ENCODE data around the gene SMURF2. TPM values are rescaled to one million over a fixed set of nuclear protein-coding genes. Genes with fewer than 3 reads are reported as not detected.

The SMURF2 gene
- total and polyA plus RNA-seq, 9 of the 15 experiments (the other 6 are each of a cell fraction or from before 2014, with no cell fraction given): 3.8 to 22.0 (median 14.8) TPM

DNA sequence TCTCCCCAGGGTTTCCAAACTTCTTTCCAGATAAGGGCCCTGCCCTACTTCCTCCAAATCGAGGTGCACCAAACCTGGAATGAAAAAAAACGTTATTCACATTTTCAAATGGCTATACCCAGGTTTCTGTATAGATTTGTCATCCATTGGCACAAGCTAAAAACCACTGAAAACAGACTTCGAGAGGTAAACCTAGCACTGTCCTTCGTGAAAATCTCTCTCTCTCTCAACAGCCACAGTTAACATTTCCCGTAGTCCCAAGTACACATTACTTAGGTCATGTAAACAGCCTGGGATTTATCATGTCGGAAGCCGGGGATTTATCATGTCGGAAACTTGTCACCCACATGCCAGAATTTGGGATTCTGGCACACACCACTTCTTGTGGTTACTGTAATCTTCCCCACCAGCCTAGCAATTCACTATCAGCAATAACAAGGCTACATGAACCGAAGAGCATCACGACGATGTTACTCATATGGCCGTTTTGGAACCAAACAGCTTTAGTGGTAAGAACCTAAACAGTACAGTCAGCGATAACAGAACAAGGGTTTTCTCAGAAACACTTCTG lies 157.3 kb downstream of the SMURF2 start:
- H3K9me1 ChIP-seq (ENCODE audit: control insufficient read depth, insufficient read depth, low read length): no peaks in the 10 kb centered on the region
- ATAC-seq (no peak), DNase-seq (ENCODE audit: extremely low read depth in 1 of 4, low spot score in 3 of 4) (peak in 1 of 4 experiments; percentile 71), FAIRE-seq (peak; percentile 70)
- ChIA-PET POLR2A (interaction anchor here (0.6 to 5.2 kb wide), 51 partner anchors 8 to 535 kb away, joined by 3 to 114 read pairs (median 4); partner anchors contain the start of genes MILR1 and POLG2), CTCF (ENCODE audit: low intra/inter-chr PET ratio) (no interaction called here)
- WGBS (ENCODE audit: insufficient coverage, low coverage, missing lambda C conversion rate): 4% methylated on average over 13 of the region's 13 CpGs
- H3K36me3 ChIP-seq (ENCODE audit: control insufficient read depth, insufficient read depth, low read length): peaks cover 74% of the 10 kb centered on the region
- H3K79me2 ChIP-seq (ENCODE audit: control insufficient read depth, insufficient read depth, low read length): peaks cover 95% of the 10 kb centered on the region
- H3K4me1 ChIP-seq (replicated peaks in 1 of 2; ENCODE audit: control insufficient read depth in 2 of 2, insufficient read depth in 2 of 2, low read length in 2 of 2): peaks cover 6 to 13% of the 10 kb centered on the region in 2 experiments; a peak in 3 of 5 replicates
- H3K27ac ChIP-seq (ENCODE audit: extremely low read depth, low read depth, low read length): peak overlapping the region; percentile 97
- intact Hi-C loops (cut with micrococcal nuclease) (loop anchor here (5.0 to 10.0 kb wide), 2 partner anchors 92 to 230 kb away; no protein-coding TSS in a partner anchor), in situ Hi-C loops (cut with MboI) (no loop called here)
- no TSS peak for BruUV-seq (replicated peaks)
- H3K4me3 ChIP-seq: peak overlapping the region; percentile 77
- no peaks in the 10 kb centered on the region for H3K27me3 ChIP-seq (ENCODE audit: control insufficient read depth in 2 of 2, insufficient read depth in 2 of 2, low read length in 2 of 2)
- no peaks in the 10 kb centered on the region for H3K9me3 ChIP-seq (replicated peaks; ENCODE audit: control insufficient read depth, insufficient read depth, low read depth, low read length)
- peaks cover 30% of the 10 kb centered on the region for H4K20me1 ChIP-seq (replicated peaks; ENCODE audit: control insufficient read depth, insufficient read depth, low read length)
- no peak overlapping the region for H2AFZ ChIP-seq (ENCODE audit: low read depth, low read length)
- peak overlapping the region; percentile 98 for H3K4me2 ChIP-seq (ENCODE audit: insufficient read depth, low read length)
- H3K9ac ChIP-seq (ENCODE audit: insufficient read depth in 1 of 2, low read depth in 2 of 2, low read length in 2 of 2): peak overlapping the region; percentile 98 to 99
- no peak for TF ChIP-seq ZNF431 (CRISPR knock-in tag; IDR thresholded peaks at IDR 0.05)
- no peak; the same call in none of the 2 replicates for TF ChIP-seq NR2C2 (CRISPR knock-in tag; IDR thresholded peaks at IDR 0.05)
- TF ChIP-seq NR2C2 (tag; IDR thresholded peaks at IDR 0.05): no peak
- no peak for TF ChIP-seq TFAP4 (CRISPR knock-in tag; IDR thresholded peaks at IDR 0.05; ENCODE audit: borderline replicate concordance)
- TF ChIP-seq RCOR1 (IDR thresholded peaks at IDR 0.05; ENCODE audit: borderline replicate concordance in 1 of 2, low read depth in 2 of 2, low read length in 2 of 2): peak in 1 of 2 experiments; percentile 42; a peak in 3 of 4 replicates
- TF ChIP-seq, protein P1, sequence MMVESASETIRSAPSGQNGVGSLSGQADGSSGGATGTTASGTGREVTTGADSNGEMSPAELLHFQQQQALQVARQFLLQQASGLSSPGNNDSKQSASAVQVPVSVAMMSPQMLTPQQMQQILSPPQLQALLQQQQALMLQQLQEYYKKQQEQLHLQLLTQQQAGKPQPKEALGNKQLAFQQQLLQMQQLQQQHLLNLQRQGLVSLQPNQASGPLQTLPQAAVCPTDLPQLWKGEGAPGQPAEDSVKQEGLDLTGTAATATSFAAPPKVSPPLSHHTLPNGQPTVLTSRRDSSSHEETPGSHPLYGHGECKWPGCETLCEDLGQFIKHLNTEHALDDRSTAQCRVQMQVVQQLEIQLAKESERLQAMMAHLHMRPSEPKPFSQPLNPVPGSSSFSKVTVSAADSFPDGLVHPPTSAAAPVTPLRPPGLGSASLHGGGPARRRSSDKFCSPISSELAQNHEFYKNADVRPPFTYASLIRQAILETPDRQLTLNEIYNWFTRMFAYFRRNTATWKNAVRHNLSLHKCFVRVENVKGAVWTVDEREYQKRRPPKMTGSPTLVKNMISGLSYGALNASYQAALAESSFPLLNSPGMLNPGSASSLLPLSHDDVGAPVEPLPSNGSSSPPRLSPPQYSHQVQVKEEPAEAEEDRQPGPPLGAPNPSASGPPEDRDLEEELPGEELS (CRISPR knock-in tag; IDR thresholded peaks at IDR 0.05; ENCODE audit: borderline replicate concordance): no peak
- no peak for TF ChIP-seq RFX1 (IDR thresholded peaks at IDR 0.05)
- TF ChIP-seq CHD1 (IDR thresholded peaks at IDR 0.05; ENCODE audit: low read length): no peak
- TF ChIP-seq POLR2AphosphoS2 (IDR thresholded peaks at IDR 0.05; ENCODE audit: low read length): no peak
- peak; percentile 70 for TF ChIP-seq NFIC (IDR thresholded peaks at IDR 0.05)
- no peak for TF ChIP-seq ZBTB12 (CRISPR knock-in tag; IDR thresholded peaks at IDR 0.05)
- no peak for TF ChIP-seq DDX20 (tag; IDR thresholded peaks at IDR 0.05; ENCODE audit: low read depth)
- no peak for TF ChIP-seq SIX5 (IDR thresholded peaks at IDR 0.05; ENCODE audit: borderline replicate concordance in 1 of 2, insufficient read depth in 1 of 2, low read depth in 1 of 2, low read length in 2 of 2)
- no peak for TF ChIP-seq ZNF197 (CRISPR knock-in tag; IDR thresholded peaks at IDR 0.05; ENCODE audit: low read depth)

All from K562 (cell line).